DOHH2 (cell line): ENCODE measurements around the gene PAQR4.

Experiments
- CTCF ChIP-seq: fragments of 200-600 bp; sonication (generic); IDR thresholded peaks from one replicate; pipeline ENCODE4 v1.5.1; 2014; ENCODE audit warnings: antibody characterized with exemption, mild to moderate bottlenecking, low read depth, low read length; ENCODE audit not compliant: poor library complexity, severe bottlenecking
- EZH2phosphoT487 ChIP-seq: fragments of 200-600 bp; sonication (generic); IDR thresholded peaks from 2 replicates; pipeline ENCODE4 v1.6.1; 2017; ENCODE audit warnings: borderline replicate concordance, mild to moderate bottlenecking, antibody characterized with exemption, low read length, moderate library complexity, mixed read lengths

- TF ChIP-seq CTCF (no peak), EZH2phosphoT487 (no peak)
These were observed 13.3 kb downstream of the PAQR4 start for GRCh38 chr16:2982402-2982801.
